SJCRH30 (cell line): ENCODE data around the gene CNPY1. TPM values are rescaled to one million over a fixed set of nuclear protein-coding genes. Genes with fewer than 3 reads are reported as not detected.

Source experiments
- DNase-seq, 2 experiments: peaks; one replicate each; pipeline ENCODE4 v3.0.0-alpha.2; 2015 to 2020
- H3K27ac ChIP-seq: fragments of 250-450 bp; sonication (Bioruptor Pico); 2 replicates; pipeline ENCODE4 v1.5.1; 2020; ENCODE audit warnings: mild to moderate bottlenecking, moderate library complexity
- H3K27me3 ChIP-seq: fragments of 250-450 bp; sonication (Bioruptor Pico); 2 replicates; pipeline ENCODE4 v1.5.1; 2020; ENCODE audit warnings: mild to moderate bottlenecking, moderate library complexity
- H3K36me3 ChIP-seq: fragments of 250-450 bp; sonication (Bioruptor Pico); 2 replicates; pipeline ENCODE4 v1.5.1; 2020; ENCODE audit warnings: mild to moderate bottlenecking, moderate library complexity
- H3K4me1 ChIP-seq: fragments of 250-450 bp; sonication (Bioruptor Pico); 2 replicates; pipeline ENCODE4 v1.5.1; 2020; ENCODE audit warnings: mild to moderate bottlenecking, moderate library complexity
- H3K4me3 ChIP-seq: fragments of 250-450 bp; sonication (Bioruptor Pico); 2 replicates; pipeline ENCODE4 v1.5.1; 2020; ENCODE audit warnings: mild to moderate bottlenecking, moderate library complexity
- H3K9me3 ChIP-seq: fragments of 250-450 bp; sonication (Bioruptor Pico); replicated peaks from 2 replicates; pipeline ENCODE4 v1.5.1; 2020; ENCODE audit warnings: mild to moderate bottlenecking, moderate library complexity
- total RNA-seq: library from RNA; depleted of rRNA; stranded (reverse); fragments of >200 nt; shearing (Covaris generic); gene quantifications from 2 replicates; pipeline ENCODE4 v1.2.3, GENCODE V29; 2014

CNPY1 gene
- total RNA-seq, 1 experiment from 2014 or later: not detected

DNA sequence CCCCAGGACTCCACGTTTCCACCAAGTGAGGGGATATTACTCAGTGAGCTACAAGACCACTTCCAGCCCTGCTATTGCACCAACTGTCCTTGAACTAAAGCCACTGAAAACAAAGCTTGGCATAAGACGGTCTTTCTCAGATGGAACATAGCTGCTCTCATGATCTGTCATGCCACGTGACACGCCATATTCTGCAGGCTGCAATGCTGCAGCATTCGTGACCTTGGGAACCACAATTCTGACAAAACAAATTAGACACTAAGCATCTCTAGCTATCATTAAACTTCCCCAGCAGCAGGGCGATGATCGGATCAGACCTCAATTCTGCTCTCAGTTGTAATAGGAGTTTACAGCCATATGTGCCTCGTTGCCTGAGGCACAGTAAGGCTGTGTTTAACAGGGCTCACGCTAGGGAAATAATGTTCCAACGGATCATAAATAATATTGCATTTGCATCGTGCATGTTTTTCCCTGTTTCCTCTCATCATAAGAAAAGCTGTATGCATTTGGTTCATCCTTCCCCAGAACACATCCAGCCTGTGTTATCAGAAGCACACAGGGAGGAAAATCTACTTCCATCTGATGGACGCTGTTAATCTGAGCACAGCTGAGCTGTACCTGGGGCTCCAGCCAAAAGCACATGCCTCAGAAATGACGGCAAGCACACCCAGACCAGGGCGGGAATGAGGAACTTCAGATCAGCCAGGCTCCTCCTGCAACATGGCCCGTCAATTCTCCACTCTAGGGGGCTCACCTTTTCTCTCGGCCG lies 38.6 kb upstream of the CNPY1 start:
- no peak for DNase-seq

DNA sequence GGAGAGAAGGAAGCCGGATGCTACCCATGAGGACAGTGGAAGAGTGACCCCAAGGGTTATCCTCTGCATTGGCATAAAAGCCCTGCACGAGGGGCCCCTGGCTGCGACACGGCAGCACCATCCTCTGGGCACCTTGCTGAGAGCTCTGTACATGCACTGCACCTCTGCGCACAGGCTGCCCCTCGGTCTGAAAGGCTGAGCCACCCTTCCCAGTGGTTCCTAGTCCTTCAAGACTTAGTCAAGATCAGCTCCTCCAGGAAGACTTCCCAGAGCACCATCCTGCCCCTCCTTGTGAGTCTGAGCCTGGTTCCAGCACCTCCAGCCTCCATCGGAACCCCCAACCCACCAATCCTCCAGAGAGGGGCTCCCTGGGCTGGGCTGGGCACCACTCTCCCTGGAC lies 37.9 kb upstream of the CNPY1 start:
- Histone ChIP-seq H3K9me3 (no peaks in the 10 kb centered on the region), H3K4me3 (no peak overlapping the region), H3K27me3 (peaks cover 17% of the 10 kb centered on the region), H3K4me1 (no peaks in the 10 kb centered on the region), H3K36me3 (no peaks in the 10 kb centered on the region), H3K27ac (no peak overlapping the region)
- no peak for DNase-seq

More for the DNA sequence above, 38.6 kb upstream of the CNPY1 start:
- peaks cover 17% of the 10 kb centered on the region for H3K27me3 ChIP-seq
- H3K4me1 ChIP-seq: no peaks in the 10 kb centered on the region
- H3K36me3 ChIP-seq: no peaks in the 10 kb centered on the region
- no peaks in the 10 kb centered on the region for H3K9me3 ChIP-seq
- no peak overlapping the region for H3K4me3 ChIP-seq
- H3K27ac ChIP-seq: no peak overlapping the region

DNA sequence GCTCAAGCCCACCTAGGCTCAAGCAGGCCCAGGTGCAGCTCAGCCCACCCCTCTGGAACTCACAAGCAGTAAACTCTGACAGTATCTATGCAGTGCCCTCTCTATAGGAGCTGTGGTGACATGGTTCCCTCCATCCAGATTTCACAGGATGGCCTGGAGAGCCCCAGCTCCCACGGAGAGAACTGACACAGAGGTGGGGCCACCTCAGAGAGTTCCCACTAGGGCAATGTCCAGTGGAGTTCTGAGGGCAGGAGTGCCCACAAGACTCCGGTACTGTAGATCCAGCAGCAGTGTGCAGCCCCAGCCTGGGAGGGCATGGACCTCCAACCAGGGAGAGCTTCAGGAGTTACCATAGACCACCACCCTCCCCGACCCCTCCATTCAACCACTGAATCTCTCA lies 37.3 kb upstream of the CNPY1 start:
- Histone ChIP-seq H3K36me3 (no peaks in the 10 kb centered on the region), H3K27me3 (peaks cover 13% of the 10 kb centered on the region), H3K4me3 (no peak overlapping the region), H3K4me1 (no peaks in the 10 kb centered on the region), H3K9me3 (no peaks in the 10 kb centered on the region), H3K27ac (no peak overlapping the region)
- DNase-seq: no peak

- DNase-seq: no peak
- Histone ChIP-seq H3K36me3 (no peaks in the 10 kb centered on the region), H3K4me1 (no peaks in the 10 kb centered on the region), H3K4me3 (no peak overlapping the region), H3K9me3 (no peaks in the 10 kb centered on the region), H3K27me3 (peaks cover 11% of the 10 kb centered on the region), H3K27ac (no peak overlapping the region)
Observed at GRCh38 chr7:155581954-155582353, 35.6 kb upstream of the CNPY1 start.

DNA sequence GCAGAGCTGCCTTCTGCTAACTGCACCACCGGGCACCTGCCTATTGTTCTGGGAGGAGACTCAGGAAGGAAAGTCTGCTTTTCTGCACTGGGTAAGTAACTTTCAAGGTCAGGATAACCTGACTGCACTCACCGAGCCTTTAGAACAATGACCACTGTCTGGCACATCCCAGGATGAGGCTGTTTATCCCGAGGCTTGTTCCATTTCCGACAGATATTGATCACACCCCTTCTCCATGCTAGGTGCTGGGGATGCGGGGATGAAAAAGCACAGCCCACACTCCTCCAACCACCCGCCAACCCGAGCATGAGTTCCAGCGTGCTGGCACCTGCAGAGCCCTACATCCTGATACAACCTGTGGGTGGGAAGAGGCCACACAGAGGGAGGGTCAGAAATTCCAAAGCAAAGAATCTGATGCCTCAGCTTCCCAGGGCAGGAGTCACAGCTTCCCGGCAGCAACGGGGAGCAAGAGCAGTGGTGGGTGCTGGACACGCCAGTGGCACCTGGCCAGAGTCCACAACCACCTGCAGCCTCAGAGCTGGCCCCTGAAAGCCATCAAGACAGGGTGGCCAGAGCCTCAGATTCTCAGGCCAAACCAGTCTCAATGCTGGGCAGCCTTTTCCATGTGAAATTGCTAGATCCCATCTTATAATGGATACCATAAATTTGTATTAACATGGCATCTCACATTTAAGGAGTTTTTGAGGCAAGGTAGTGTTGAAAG lies 34.9 kb upstream of the CNPY1 start:
- Histone ChIP-seq H3K27me3 (peaks cover 17% of the 10 kb centered on the region; the same call in 1 of the 2 replicates), H3K27ac (no peak overlapping the region), H3K4me3 (no peak overlapping the region), H3K9me3 (no peaks in the 10 kb centered on the region), H3K36me3 (no peaks in the 10 kb centered on the region), H3K4me1 (no peaks in the 10 kb centered on the region)
- no peak for DNase-seq

GRCh38 chr7:155580367-155580766 lies 34.0 kb upstream of the CNPY1 start:
- no peak for DNase-seq

GRCh38 chr7:155579565-155579964 lies 33.2 kb upstream of the CNPY1 start:
- Histone ChIP-seq H3K9me3 (no peaks in the 10 kb centered on the region), H3K36me3 (no peaks in the 10 kb centered on the region), H3K27me3 (peaks cover 18% of the 10 kb centered on the region; the same call in 1 of the 2 replicates), H3K27ac (no peak overlapping the region), H3K4me1 (no peaks in the 10 kb centered on the region), H3K4me3 (no peak overlapping the region)
- no peak for DNase-seq

More at GRCh38 chr7:155580367-155580766, 34.0 kb upstream of the CNPY1 start:
- Histone ChIP-seq H3K27me3 (peaks cover 18% of the 10 kb centered on the region; the same call in 1 of the 2 replicates), H3K4me3 (no peak overlapping the region), H3K9me3 (no peaks in the 10 kb centered on the region), H3K27ac (no peak overlapping the region), H3K4me1 (no peaks in the 10 kb centered on the region), H3K36me3 (no peaks in the 10 kb centered on the region)

DNA sequence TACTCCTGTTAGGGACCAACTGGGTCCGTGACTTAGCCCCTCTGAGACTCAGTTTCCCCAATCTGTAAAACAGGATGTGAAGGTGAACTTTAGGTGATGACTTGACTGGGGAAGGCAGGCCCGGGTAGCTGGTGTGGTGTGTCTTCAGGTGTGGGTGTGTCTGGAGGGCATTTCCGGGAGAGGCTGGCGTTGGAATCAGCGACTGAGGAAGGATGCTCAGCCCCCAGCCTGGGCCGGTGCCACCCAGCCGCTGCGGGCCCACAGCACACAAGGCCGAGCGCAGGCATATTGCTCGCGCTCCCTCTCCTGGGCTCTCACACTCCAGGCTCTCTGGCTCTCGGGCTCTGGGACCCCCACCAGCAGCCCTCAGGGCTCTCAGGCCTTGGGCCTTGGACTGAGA lies 31.7 kb upstream of the CNPY1 start:
- Histone ChIP-seq H3K27ac (no peak overlapping the region), H3K27me3 (peaks cover 18% of the 10 kb centered on the region; the same call in 1 of the 2 replicates), H3K4me1 (no peaks in the 10 kb centered on the region), H3K4me3 (no peak overlapping the region), H3K9me3 (no peaks in the 10 kb centered on the region), H3K36me3 (no peaks in the 10 kb centered on the region)
- no peak for DNase-seq

- H3K4me3 ChIP-seq: no peak overlapping the region
Observed at GRCh38 chr7:155577509-155577905, 31.1 kb upstream of the CNPY1 start.

DNA sequence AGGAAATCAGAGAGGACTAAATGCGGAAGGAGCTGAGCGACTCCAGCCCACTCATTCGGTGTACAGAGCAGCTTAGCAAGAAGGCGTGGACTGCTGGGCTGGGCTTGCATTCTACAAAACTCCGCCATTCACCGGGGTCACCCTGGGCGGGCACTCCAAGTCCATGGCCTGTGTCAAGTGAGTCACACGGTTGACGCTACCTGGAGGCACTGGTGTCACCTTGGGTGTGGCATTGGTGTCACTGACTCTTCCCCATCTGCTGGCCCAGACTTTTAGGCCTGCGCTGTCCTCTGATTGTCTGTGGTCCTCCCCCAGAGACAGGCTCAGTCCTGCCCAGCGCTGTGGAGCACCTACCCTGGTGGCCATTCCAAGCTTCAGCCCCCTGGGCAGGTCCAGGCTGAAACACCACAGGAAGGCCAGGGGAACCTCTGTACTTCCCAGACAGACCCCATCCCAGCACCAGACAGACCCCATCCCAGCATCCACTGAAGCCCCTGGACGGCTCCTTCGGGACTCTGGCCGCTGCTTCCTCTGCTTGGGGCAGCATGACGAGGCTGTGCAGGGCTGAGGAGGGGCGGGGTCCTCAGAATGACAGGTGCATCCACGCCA lies 30.6 kb upstream of the CNPY1 start:
- no peak overlapping the region for H3K27ac ChIP-seq
- DNase-seq: no peak
- no peaks in the 10 kb centered on the region for H3K4me1 ChIP-seq
- no peaks in the 10 kb centered on the region for H3K36me3 ChIP-seq
- peaks cover 15% of the 10 kb centered on the region; the same call in 1 of the 2 replicates for H3K27me3 ChIP-seq
- no peaks in the 10 kb centered on the region for H3K9me3 ChIP-seq
- no peak overlapping the region for H3K4me3 ChIP-seq

More at GRCh38 chr7:155577509-155577905, 31.1 kb upstream of the CNPY1 start:
- peaks cover 18% of the 10 kb centered on the region; the same call in 1 of the 2 replicates for H3K27me3 ChIP-seq
- no peaks in the 10 kb centered on the region for H3K9me3 ChIP-seq
- H3K4me1 ChIP-seq: no peaks in the 10 kb centered on the region
- H3K27ac ChIP-seq: no peak overlapping the region
- H3K36me3 ChIP-seq: no peaks in the 10 kb centered on the region
- DNase-seq: no peak

DNA sequence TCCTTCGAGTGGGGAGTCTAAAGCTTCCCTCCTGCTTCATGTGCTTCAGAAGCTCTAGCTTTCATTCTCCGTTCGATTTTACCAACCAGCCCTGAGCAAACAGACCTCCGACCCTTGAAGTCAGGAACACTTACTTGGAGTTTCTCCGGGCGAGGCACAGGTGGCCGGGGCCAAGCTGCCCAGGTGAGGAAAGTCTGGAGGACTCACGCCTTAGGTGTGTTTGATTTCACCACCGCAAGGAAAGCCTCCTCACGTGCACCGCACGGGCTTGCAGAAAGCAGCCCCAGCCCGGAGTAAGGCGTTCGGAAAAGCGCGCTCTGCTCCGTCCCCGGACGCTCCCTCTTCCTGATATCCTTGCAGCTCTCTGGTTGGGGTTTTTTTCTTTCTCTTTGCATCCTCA lies 30.1 kb upstream of the CNPY1 start:
- Histone ChIP-seq H3K4me3 (no peak overlapping the region), H3K9me3 (no peaks in the 10 kb centered on the region), H3K4me1 (no peaks in the 10 kb centered on the region), H3K36me3 (no peaks in the 10 kb centered on the region), H3K27me3 (peaks cover 13% of the 10 kb centered on the region; the same call in 1 of the 2 replicates), H3K27ac (no peak overlapping the region)
- no peak for DNase-seq

DNA sequence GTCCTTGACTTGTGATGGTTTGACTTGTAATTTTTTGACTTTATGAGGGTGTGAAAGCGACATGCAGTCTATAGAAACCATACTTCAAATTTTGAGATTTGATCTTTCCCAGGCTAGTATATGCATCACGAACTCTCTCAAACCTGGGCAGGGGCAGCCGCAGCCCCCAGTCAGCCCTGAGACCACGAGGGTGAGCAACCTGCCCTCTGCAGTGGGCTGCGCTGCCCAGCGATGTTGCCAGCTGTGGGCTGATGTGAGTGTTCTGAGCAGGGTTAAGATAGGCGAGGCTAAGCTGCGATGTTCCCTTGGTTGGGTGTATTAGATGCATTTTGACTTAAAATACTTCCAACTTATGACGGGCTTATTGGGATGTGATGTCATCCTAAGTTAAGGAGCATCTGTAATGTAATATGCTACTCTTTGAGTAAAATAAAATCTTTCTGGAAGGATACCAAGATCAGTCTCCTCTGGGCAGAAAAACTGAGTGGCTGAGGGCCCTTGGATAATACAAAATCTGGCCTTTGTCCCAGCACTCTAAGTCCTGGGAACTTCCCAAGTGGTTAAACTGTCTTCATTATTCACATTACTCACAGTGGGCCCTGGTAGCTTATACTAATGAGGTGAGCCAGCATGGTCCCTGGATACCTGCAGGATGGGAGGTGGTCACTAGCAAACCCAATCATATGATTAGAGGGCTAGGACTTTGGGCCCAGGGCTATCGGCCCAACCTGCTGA lies 28.4 kb upstream of the CNPY1 start:
- Histone ChIP-seq H3K27me3 (peaks cover 11% of the 10 kb centered on the region), H3K4me1 (no peaks in the 10 kb centered on the region), H3K9me3 (no peaks in the 10 kb centered on the region), H3K27ac (no peak overlapping the region), H3K4me3 (no peak overlapping the region), H3K36me3 (no peaks in the 10 kb centered on the region)
- DNase-seq: no peak

- Histone ChIP-seq H3K4me1 (peaks cover 6% of the 10 kb centered on the region; the same call in 1 of the 2 replicates), H3K27me3 (peaks cover 25% of the 10 kb centered on the region), H3K36me3 (no peaks in the 10 kb centered on the region), H3K27ac (no peak overlapping the region), H3K4me3 (no peak overlapping the region), H3K9me3 (no peaks in the 10 kb centered on the region)
- no peak for DNase-seq
Observed at GRCh38 chr7:155571581-155572345, 25.4 kb upstream of the CNPY1 start.

- Histone ChIP-seq H3K4me1 (peaks cover 6% of the 10 kb centered on the region; the same call in 1 of the 2 replicates), H3K4me3 (no peak overlapping the region), H3K27ac (no peak overlapping the region), H3K36me3 (no peaks in the 10 kb centered on the region), H3K9me3 (no peaks in the 10 kb centered on the region), H3K27me3 (peaks cover 19% of the 10 kb centered on the region)
- DNase-seq: no peak
Observed at GRCh38 chr7:155570991-155571390, 24.6 kb upstream of the CNPY1 start.
